ENCODE data around the gene PLAC8. TPM values are rescaled to one million over a fixed set of nuclear protein-coding genes. Genes with fewer than 3 reads are reported as not detected.
"Not testable (repeated sequence)": the region's sequence is repeated elsewhere in the genome, so short reads cannot be mapped to it uniquely, and the experiment has no call there.

Gene PLAC8
- total RNA-seq, 3 donors from 2014 or later = 1.1 to 7.9 (median 4.5) TPM

GRCh38 chr4:83075311-83076095, 39.0 kb downstream of the PLAC8 start:
- H3K36me3 ChIP-seq = no peaks in the 10 kb centered on the region
- DNase-seq (ENCODE audit: low spot score in 2 of 2) = no peak
- H3K4me1 ChIP-seq = no peaks in the 10 kb centered on the region
- H3K27ac ChIP-seq = no peak overlapping the region
- intact Hi-C loops (cut with DNase I; ENCODE audit: low total_unique reads) = no loop called here
- no peak overlapping the region for H3K4me3 ChIP-seq
- no peak for TF ChIP-seq CTCF (IDR thresholded peaks at IDR 0.05)
- TF ChIP-seq POLR2A (IDR thresholded peaks at IDR 0.05) = no peak
- TF ChIP-seq POLR2AphosphoS5 (IDR thresholded peaks at IDR 0.05) = no peak
- H3K9me3 ChIP-seq = no peaks in the 10 kb centered on the region
- H3K27me3 ChIP-seq = no peaks in the 10 kb centered on the region

- intact Hi-C loops (cut with DNase I; ENCODE audit: low total_unique reads); H3K36me3 ChIP-seq; H3K27me3 ChIP-seq; H3K27ac ChIP-seq; H3K9me3 ChIP-seq; DNase-seq (ENCODE audit: low spot score in 2 of 2); H3K4me3 ChIP-seq; H3K4me1 ChIP-seq: not testable (repeated sequence)
Observed at GRCh38 chr4:83074783-83075182, 39.7 kb downstream of the PLAC8 start.

- Histone ChIP-seq H3K27me3 (no peaks in the 10 kb centered on the region), H3K36me3 (no peaks in the 10 kb centered on the region), H3K4me3 (no peak overlapping the region), H3K9me3 (no peaks in the 10 kb centered on the region), H3K4me1 (no peaks in the 10 kb centered on the region), H3K27ac (no peak overlapping the region)
- DNase-seq (ENCODE audit: low spot score in 2 of 2) = no peak
- intact Hi-C loops (cut with DNase I; ENCODE audit: low total_unique reads) = no loop called here
- TF ChIP-seq POLR2A (IDR thresholded peaks at IDR 0.05) = no peak
- no peak for TF ChIP-seq POLR2AphosphoS5 (IDR thresholded peaks at IDR 0.05)
- peak; percentile 32 to 62 (median 46) for TF ChIP-seq CTCF (IDR thresholded peaks at IDR 0.05)
Observed at GRCh38 chr4:83074086-83074704, 40.3 kb downstream of the PLAC8 start.

- Histone ChIP-seq H3K27ac (no peak overlapping the region), H3K36me3 (no peaks in the 10 kb centered on the region), H3K4me1 (no peaks in the 10 kb centered on the region), H3K9me3 (no peaks in the 10 kb centered on the region), H3K4me3 (no peak overlapping the region), H3K27me3 (no peaks in the 10 kb centered on the region)
- DNase-seq (ENCODE audit: low spot score in 2 of 2) = no peak
- intact Hi-C loops (cut with DNase I; ENCODE audit: low total_unique reads) = no loop called here
- no peak for TF ChIP-seq POLR2A (IDR thresholded peaks at IDR 0.05)
- TF ChIP-seq POLR2AphosphoS5 (IDR thresholded peaks at IDR 0.05) = no peak
- TF ChIP-seq CTCF (IDR thresholded peaks at IDR 0.05) = no peak
Observed at GRCh38 chr4:83071116-83071515, 43.4 kb downstream of the PLAC8 start.

- intact Hi-C loops (cut with DNase I; ENCODE audit: low total_unique reads) = no loop called here
- H3K9me3 ChIP-seq = no peaks in the 10 kb centered on the region
- no peaks in the 10 kb centered on the region for H3K4me1 ChIP-seq
- no peak for DNase-seq (ENCODE audit: low spot score in 2 of 2)
- H3K27me3 ChIP-seq = no peaks in the 10 kb centered on the region
- H3K4me3 ChIP-seq = no peak overlapping the region
- no peak for TF ChIP-seq POLR2AphosphoS5 (IDR thresholded peaks at IDR 0.05)
- no peak for TF ChIP-seq CTCF (IDR thresholded peaks at IDR 0.05)
- TF ChIP-seq POLR2A (IDR thresholded peaks at IDR 0.05) = no peak
- H3K36me3 ChIP-seq = no peaks in the 10 kb centered on the region
- no peak overlapping the region for H3K27ac ChIP-seq
Observed at GRCh38 chr4:83067058-83067639, 47.4 kb downstream of the PLAC8 start.
